ENCODE measurements around the gene SMIM8. TPM values are rescaled to one million over a fixed set of nuclear protein-coding genes. Genes with fewer than 3 reads are reported as not detected.

Gene SMIM8
- total RNA-seq, 1 experiment from 2014 or later: 5.0 TPM

GRCh38 chr6:87346700-87347099, 24.3 kb downstream of the SMIM8 start:
- Histone ChIP-seq H2AFZ (ENCODE audit: low read length) (no peak overlapping the region), H3K9me2 (replicated peaks; ENCODE audit: low read length) (no peaks in the 10 kb centered on the region), H4K20me1 (ENCODE audit: low read length) (no peaks in the 10 kb centered on the region), H3K4me2 (ENCODE audit: low read length) (no peak overlapping the region), H3K79me2 (ENCODE audit: low read length) (no peaks in the 10 kb centered on the region), H3K9me3 (ENCODE audit: low read length) (no peaks in the 10 kb centered on the region), H3K36me3 (ENCODE audit: low read depth, low read length) (no peaks in the 10 kb centered on the region), H3K4me1 (ENCODE audit: insufficient read depth, low read length) (no peaks in the 10 kb centered on the region), H3K27ac (ENCODE audit: low read length) (no peak overlapping the region), H3K4me3 (ENCODE audit: low read length) (no peak overlapping the region), H3K27me3 (ENCODE audit: low read length) (no peaks in the 10 kb centered on the region), H3F3A (ENCODE audit: low read length, unreplicated experiment) (no peaks in the 10 kb centered on the region), H3K9ac (ENCODE audit: low read length) (no peak overlapping the region)
- ATAC-seq (no peak), DNase-seq (no peak)
- TF ChIP-seq CTCF (conservative IDR thresholded peaks at IDR 0.05; ENCODE audit: low read depth, low read length): no peak
- intact Hi-C loops (cut with micrococcal nuclease): no loop called here
- POLR2A ChIA-PET (ENCODE audit: unreplicated experiment): no interaction called here
- no TSS peak for BruUV-seq (replicated peaks)
- CTCF ChIA-PET: no interaction called here

- TF ChIP-seq CTCF (conservative IDR thresholded peaks at IDR 0.05; ENCODE audit: low read depth, low read length) (no peak), EZH2phosphoT487 (IDR thresholded peaks at IDR 0.05; ENCODE audit: borderline replicate concordance, low read length) (no peak), EZH2 (IDR thresholded peaks at IDR 0.05; ENCODE audit: low read length, unreplicated experiment) (no peak)
- Histone ChIP-seq H3K79me2 (ENCODE audit: low read length) (no peaks in the 10 kb centered on the region), H3K9me3 (ENCODE audit: low read length) (no peaks in the 10 kb centered on the region), H3K4me1 (ENCODE audit: insufficient read depth, low read length) (no peaks in the 10 kb centered on the region), H3K9ac (ENCODE audit: low read length) (no peak overlapping the region), H3K36me3 (ENCODE audit: low read depth, low read length) (no peaks in the 10 kb centered on the region), H3K9me2 (replicated peaks; ENCODE audit: low read length) (no peaks in the 10 kb centered on the region), H4K20me1 (ENCODE audit: low read length) (no peaks in the 10 kb centered on the region), H2AFZ (ENCODE audit: low read length) (no peak overlapping the region), H3K4me2 (ENCODE audit: low read length) (no peak overlapping the region), H3F3A (ENCODE audit: low read length, unreplicated experiment) (no peaks in the 10 kb centered on the region), H3K4me3 (ENCODE audit: low read length) (no peak overlapping the region), H3K27ac (ENCODE audit: low read length) (no peak overlapping the region), H3K27me3 (ENCODE audit: low read length) (no peaks in the 10 kb centered on the region)
- ChIA-PET CTCF (no interaction called here), POLR2A (ENCODE audit: unreplicated experiment) (no interaction called here)
- ATAC-seq (no peak), DNase-seq (no peak)
- no TSS peak for BruUV-seq (replicated peaks)
- intact Hi-C loops (cut with micrococcal nuclease): no loop called here
These were observed 27.5 kb downstream of the SMIM8 start for GRCh38 chr6:87349896-87350295.

- ATAC-seq: no peak
- POLR2A ChIA-PET (ENCODE audit: unreplicated experiment): no interaction called here
- no peaks in the 10 kb centered on the region for H3K36me3 ChIP-seq (ENCODE audit: low read depth, low read length)
- no TSS peak for BruUV-seq (replicated peaks)
- no peaks in the 10 kb centered on the region for H3K4me1 ChIP-seq (ENCODE audit: insufficient read depth, low read length)
- DNase-seq: no peak
- H4K20me1 ChIP-seq (ENCODE audit: low read length): no peaks in the 10 kb centered on the region
- H2AFZ ChIP-seq (ENCODE audit: low read length): no peak overlapping the region
- H3K4me2 ChIP-seq (ENCODE audit: low read length): no peak overlapping the region
- H3K27me3 ChIP-seq (ENCODE audit: low read length): no peaks in the 10 kb centered on the region
- intact Hi-C loops (cut with micrococcal nuclease): no loop called here
- no peak overlapping the region for H3K9ac ChIP-seq (ENCODE audit: low read length)
- no peak overlapping the region for H3K27ac ChIP-seq (ENCODE audit: low read length)
- no peaks in the 10 kb centered on the region for H3F3A ChIP-seq (ENCODE audit: low read length, unreplicated experiment)
- TF ChIP-seq EZH2phosphoT487 (IDR thresholded peaks at IDR 0.05; ENCODE audit: borderline replicate concordance, low read length) (no peak), EZH2 (IDR thresholded peaks at IDR 0.05; ENCODE audit: low read length, unreplicated experiment) (no peak), CTCF (conservative IDR thresholded peaks at IDR 0.05; ENCODE audit: low read depth, low read length) (no peak)
- no peaks in the 10 kb centered on the region for H3K9me3 ChIP-seq (ENCODE audit: low read length)
- H3K9me2 ChIP-seq (replicated peaks; ENCODE audit: low read length): no peaks in the 10 kb centered on the region
- H3K4me3 ChIP-seq (ENCODE audit: low read length): no peak overlapping the region
- CTCF ChIA-PET: no interaction called here
- no peaks in the 10 kb centered on the region for H3K79me2 ChIP-seq (ENCODE audit: low read length)
These were observed 28.1 kb downstream of the SMIM8 start for GRCh38 chr6:87350516-87350915.
